ENCODE data around the gene MEX3A. TPM values are rescaled to one million over a fixed set of nuclear protein-coding genes. Genes with fewer than 3 reads are reported as not detected.

MEX3A gene
- total RNA-seq, 1 donor from 2014 or later, result 114 TPM

- no peak for DNase-seq
- Mint-ChIP-seq H3K27ac (ENCODE audit: unreplicated experiment) (no peak overlapping the region), H3K4me3 (ENCODE audit: unreplicated experiment) (peak overlapping the region; percentile 85), H3K9me3 (ENCODE audit: unreplicated experiment) (peaks cover 1% of the 10 kb centered on the region), H3K27me3 (ENCODE audit: unreplicated experiment) (peaks cover 9% of the 10 kb centered on the region), H3K4me1 (ENCODE audit: low read depth, unreplicated experiment) (peaks cover 17% of the 10 kb centered on the region), H3K36me3 (ENCODE audit: unreplicated experiment) (no peaks in the 10 kb centered on the region)
- TF ChIP-seq CTCF (IDR thresholded peaks at IDR 0.05; ENCODE audit: partially characterized antibody, unreplicated experiment), result no peak
Measured at GRCh38 chr1:156115514-156116374, 33.5 kb upstream of the MEX3A start.

GRCh38 chr1:156114919-156115513 is 32.8 kb upstream of the MEX3A start:
- H3K4me3 Mint-ChIP-seq (ENCODE audit: unreplicated experiment), result peak overlapping the region; percentile 85
- H3K36me3 Mint-ChIP-seq (ENCODE audit: unreplicated experiment), result no peaks in the 10 kb centered on the region

GRCh38 chr1:156114101-156114918 is 32.0 kb upstream of the MEX3A start, which contains the start of gene LMNA:
Gene LMNA, plus strand, starts transcription at chr1:156114711. Its CDS starts 208 bp downstream, at chr1:156114919.
- peaks cover 8% of the 10 kb centered on the region for H3K27me3 Mint-ChIP-seq (ENCODE audit: unreplicated experiment)
- peaks cover 3% of the 10 kb centered on the region for H3K9me3 Mint-ChIP-seq (ENCODE audit: unreplicated experiment)
- peak within 1 kb of the TSS; percentile 85 for H3K4me3 Mint-ChIP-seq (ENCODE audit: unreplicated experiment)
- no peaks in the 10 kb centered on the region for H3K36me3 Mint-ChIP-seq (ENCODE audit: unreplicated experiment)
- H3K27ac Mint-ChIP-seq (ENCODE audit: unreplicated experiment), result peak within 1 kb of the TSS; percentile 19
- no peak for TF ChIP-seq CTCF (IDR thresholded peaks at IDR 0.05; ENCODE audit: partially characterized antibody, unreplicated experiment)
- H3K4me1 Mint-ChIP-seq (ENCODE audit: low read depth, unreplicated experiment), result peaks cover 12% of the 10 kb centered on the region
- DNase-seq, result peak; percentile 49

More at GRCh38 chr1:156114919-156115513, 32.8 kb upstream of the MEX3A start:
- Mint-ChIP-seq H3K4me1 (ENCODE audit: low read depth, unreplicated experiment) (peaks cover 15% of the 10 kb centered on the region), H3K27me3 (ENCODE audit: unreplicated experiment) (peaks cover 7% of the 10 kb centered on the region), H3K9me3 (ENCODE audit: unreplicated experiment) (peaks cover 1% of the 10 kb centered on the region), H3K27ac (ENCODE audit: unreplicated experiment) (no peak overlapping the region)
- TF ChIP-seq CTCF (IDR thresholded peaks at IDR 0.05; ENCODE audit: partially characterized antibody, unreplicated experiment), result no peak
- peak; percentile 53 for DNase-seq

GRCh38 chr1:156113282-156113950 is 31.2 kb upstream of the MEX3A start:
- TF ChIP-seq CTCF (IDR thresholded peaks at IDR 0.05; ENCODE audit: partially characterized antibody, unreplicated experiment), result no peak
- H3K36me3 Mint-ChIP-seq (ENCODE audit: unreplicated experiment), result no peaks in the 10 kb centered on the region
- peak overlapping the region; percentile 19 for H3K27ac Mint-ChIP-seq (ENCODE audit: unreplicated experiment)
- peaks cover 10% of the 10 kb centered on the region for H3K4me1 Mint-ChIP-seq (ENCODE audit: low read depth, unreplicated experiment)
- no peak for DNase-seq
- H3K9me3 Mint-ChIP-seq (ENCODE audit: unreplicated experiment), result peaks cover 3% of the 10 kb centered on the region
- peaks cover 9% of the 10 kb centered on the region for H3K27me3 Mint-ChIP-seq (ENCODE audit: unreplicated experiment)
- H3K4me3 Mint-ChIP-seq (ENCODE audit: unreplicated experiment), result peak overlapping the region; percentile 22

Measured in glutamatergic neuron (in vitro differentiated cells).